Glutamatergic neuron (in vitro differentiated cells): Measurements from ENCODE around the gene EGFL8. TPM values are rescaled to one million over a fixed set of nuclear protein-coding genes. Genes with fewer than 3 reads are reported as not detected.

Experiments used
- DNase-seq: peaks from one replicate; pipeline ENCODE4 v3.0.0; 2022
- H3K27ac Mint-ChIP-seq: one replicate; pipeline ENCODE4 v1.8.0; 2020; ENCODE audit warnings: mild to moderate bottlenecking, mixed read lengths, inconsistent platforms; ENCODE audit not compliant: unreplicated experiment
- H3K27me3 Mint-ChIP-seq: one replicate; pipeline ENCODE4 v1.8.0; 2020; ENCODE audit warnings: mild to moderate bottlenecking, moderate library complexity, mixed read lengths, inconsistent platforms; ENCODE audit not compliant: unreplicated experiment
- H3K36me3 Mint-ChIP-seq: one replicate; pipeline ENCODE4 v1.8.0; 2020; ENCODE audit warnings: mild to moderate bottlenecking, mixed read lengths, inconsistent platforms; ENCODE audit not compliant: unreplicated experiment
- H3K4me1 Mint-ChIP-seq: one replicate; pipeline ENCODE4 v1.8.0; 2020; ENCODE audit warnings: mild to moderate bottlenecking, low read depth, mixed read lengths, inconsistent platforms; ENCODE audit not compliant: unreplicated experiment
- H3K4me3 Mint-ChIP-seq: one replicate; pipeline ENCODE4 v1.8.0; 2020; ENCODE audit warnings: mild to moderate bottlenecking, mixed read lengths, inconsistent platforms; ENCODE audit not compliant: unreplicated experiment
- H3K9me3 Mint-ChIP-seq: one replicate; pipeline ENCODE4 v1.8.0; 2020; ENCODE audit warnings: mild to moderate bottlenecking, moderate library complexity, mixed read lengths, inconsistent platforms; ENCODE audit not compliant: unreplicated experiment
- CTCF ChIP-seq: fragments of 200-600 bp; sonication (generic); IDR thresholded peaks from one replicate; pipeline ENCODE4 v1.5.0; 2021; ENCODE audit not compliant: partially characterized antibody, unreplicated experiment
- total RNA-seq: library from RNA; stranded (reverse); fragmentation: NEBNext Ultra II Directional; extraction: Animal tissue kit (Norgen Biotek cat#: 25700); gene quantifications from one replicate; pipeline ENCODE4 v1.2.1, GENCODE V29; 2021; ENCODE audit not compliant: unreplicated experiment

Gene EGFL8
- total RNA-seq, 1 donor from 2014 or later = 23.0 TPM

- peaks cover 24% of the 10 kb centered on the region for H3K27me3 Mint-ChIP-seq
- peak; percentile 55 for DNase-seq
- H3K9me3 Mint-ChIP-seq = peaks cover 15% of the 10 kb centered on the region
- H3K4me3 Mint-ChIP-seq = peak overlapping the region; percentile 100
- H3K4me1 Mint-ChIP-seq = peaks cover 30% of the 10 kb centered on the region
- H3K36me3 Mint-ChIP-seq = no peaks in the 10 kb centered on the region
- H3K27ac Mint-ChIP-seq = peak overlapping the region; percentile 78
- no peak for TF ChIP-seq CTCF
Observed at GRCh38 chr6:32152769-32153563, 11.4 kb upstream of the EGFL8 start.

GRCh38 chr6:32153564-32154513 is 10.6 kb upstream of the EGFL8 start, which contains the start of gene PPT2:
TSS of gene PPT2 (plus strand) at chr6:32154141. CDS start at chr6:32154595, 454 bp downstream.
- DNase-seq = peak; percentile 90
- H3K27me3 Mint-ChIP-seq = peaks cover 17% of the 10 kb centered on the region
- no peak for TF ChIP-seq CTCF
- peak within 1 kb of the TSS; percentile 95 for H3K27ac Mint-ChIP-seq
- no peaks in the 10 kb centered on the region for H3K36me3 Mint-ChIP-seq
- peaks cover 29% of the 10 kb centered on the region for H3K4me1 Mint-ChIP-seq
- peak within 1 kb of the TSS; percentile 100 for H3K4me3 Mint-ChIP-seq
- peaks cover 11% of the 10 kb centered on the region for H3K9me3 Mint-ChIP-seq

GRCh38 chr6:32154514-32155161 is 9.8 kb upstream of the EGFL8 start:
- Mint-ChIP-seq H3K4me3 (peak overlapping the region; percentile 100), H3K9me3 (peaks cover 11% of the 10 kb centered on the region), H3K36me3 (no peaks in the 10 kb centered on the region), H3K4me1 (peaks cover 29% of the 10 kb centered on the region), H3K27ac (peak overlapping the region; percentile 95), H3K27me3 (peaks cover 14% of the 10 kb centered on the region)
- DNase-seq = peak; percentile 69
- peak; percentile 29 for TF ChIP-seq CTCF

GRCh38 chr6:32156891-32157290 is 7.5 kb upstream of the EGFL8 start:
- TF ChIP-seq CTCF = no peak
- no peak for DNase-seq
- H3K9me3 Mint-ChIP-seq = peaks cover 4% of the 10 kb centered on the region

More at GRCh38 chr6:32156891-32157290, 7.5 kb upstream of the EGFL8 start:
- Mint-ChIP-seq H3K27ac (no peak overlapping the region), H3K4me3 (no peak overlapping the region), H3K27me3 (peaks cover 2% of the 10 kb centered on the region), H3K36me3 (no peaks in the 10 kb centered on the region), H3K4me1 (peaks cover 18% of the 10 kb centered on the region)
